Measurements from ENCODE around the gene SLC25A12. TPM values are rescaled to one million over a fixed set of nuclear protein-coding genes. Genes with fewer than 3 reads are reported as not detected.
A peak's percentile ranks its signal among the peaks of the same experiment; 100 is the strongest.

Gene SLC25A12, protein sequence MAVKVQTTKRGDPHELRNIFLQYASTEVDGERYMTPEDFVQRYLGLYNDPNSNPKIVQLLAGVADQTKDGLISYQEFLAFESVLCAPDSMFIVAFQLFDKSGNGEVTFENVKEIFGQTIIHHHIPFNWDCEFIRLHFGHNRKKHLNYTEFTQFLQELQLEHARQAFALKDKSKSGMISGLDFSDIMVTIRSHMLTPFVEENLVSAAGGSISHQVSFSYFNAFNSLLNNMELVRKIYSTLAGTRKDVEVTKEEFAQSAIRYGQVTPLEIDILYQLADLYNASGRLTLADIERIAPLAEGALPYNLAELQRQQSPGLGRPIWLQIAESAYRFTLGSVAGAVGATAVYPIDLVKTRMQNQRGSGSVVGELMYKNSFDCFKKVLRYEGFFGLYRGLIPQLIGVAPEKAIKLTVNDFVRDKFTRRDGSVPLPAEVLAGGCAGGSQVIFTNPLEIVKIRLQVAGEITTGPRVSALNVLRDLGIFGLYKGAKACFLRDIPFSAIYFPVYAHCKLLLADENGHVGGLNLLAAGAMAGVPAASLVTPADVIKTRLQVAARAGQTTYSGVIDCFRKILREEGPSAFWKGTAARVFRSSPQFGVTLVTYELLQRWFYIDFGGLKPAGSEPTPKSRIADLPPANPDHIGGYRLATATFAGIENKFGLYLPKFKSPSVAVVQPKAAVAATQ
- polyA plus RNA-seq (2011; rRNA removed) (26.8 and 27.5 TPM in 2 replicates), polyA plus RNA-seq (2017; fragmentation: RNase III; extraction: RNeasy Plus Mini Kit Qiagen cat#74134 plus additional on column Dnase treatment) (12.5 to 13.8 TPM (median 12.9 TPM) in 3 replicates), polyA minus RNA-seq (2011; rRNA and poly(A)+ RNA removed) (15.9 and 19.6 TPM in 2 replicates)
- 11.6 and 14.0 TPM in 2 replicates for polyA plus RNA-seq (2012; cell fraction: cytosol; rRNA removed)
- polyA plus RNA-seq (2012; cell fraction: nucleus; rRNA removed), result 13.2 and 21.1 TPM in 2 replicates

DNA sequence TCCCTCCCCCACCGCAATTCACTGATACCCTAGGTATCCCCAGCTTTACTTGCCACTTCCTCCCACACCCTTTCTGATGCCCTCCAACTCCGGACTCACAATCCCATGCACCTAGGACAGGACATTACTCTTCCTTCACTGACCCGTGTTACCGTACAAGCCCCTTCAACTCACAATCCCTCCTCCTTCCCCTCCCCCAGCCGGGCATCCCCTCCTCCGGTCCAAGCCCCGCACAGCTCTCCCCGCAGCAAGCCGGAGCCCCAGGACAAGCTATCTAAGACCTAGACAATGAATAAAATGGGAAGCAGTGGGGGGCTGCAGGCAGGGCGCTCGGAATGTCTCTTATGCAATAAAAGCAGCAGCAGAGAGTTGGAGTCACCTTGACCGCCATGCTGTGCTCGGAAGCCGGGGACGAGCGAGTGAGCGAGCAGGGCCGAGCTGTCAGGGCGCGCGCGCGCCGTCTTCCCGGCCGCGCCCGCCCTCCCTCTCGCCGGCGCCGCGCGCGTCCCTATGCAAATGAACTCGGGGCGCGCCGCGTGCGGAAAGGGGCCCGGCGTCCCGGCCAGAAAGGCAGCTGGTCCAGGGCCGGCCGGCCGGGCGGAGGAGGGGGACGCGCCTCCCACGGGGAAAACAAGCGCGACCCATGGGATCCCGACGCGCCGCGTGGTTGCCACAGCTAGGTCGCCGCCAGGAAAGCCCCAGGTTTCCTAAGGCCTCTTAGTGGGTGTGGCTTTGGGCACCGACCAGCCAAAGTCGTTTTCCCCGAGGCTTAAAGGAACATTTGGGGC, at the start of gene SLC25A12:
SLC25A12 (minus strand) TSS at position 421 of the 788 bp plus-strand sequence; CDS start at position 391, 30 bp downstream.
- peak within 1 kb of the TSS; percentile 87 for H3K4me2 ChIP-seq
- DNase-seq (ENCODE audit: low read depth in 1 of 2, low spot score in 1 of 2) (peak; percentile 79 to 83), ATAC-seq (peak; percentile 98 to 99), FAIRE-seq (no peak)
- CTCF ChIA-PET, result interaction anchor here (1.3 to 2.2 kb wide), 3 partner anchors 10 to 212 kb away, joined by 3 to 7 read pairs (median 4); partner anchors contain the start of gene DLX2
- peak within 1 kb of the TSS; percentile 92 to 96 for H3K27ac ChIP-seq
- H3K9me3 ChIP-seq, result no peaks in the 10 kb centered on the region
- POLR2A ChIA-PET, result interaction anchor here (1.2 to 2.0 kb wide), 3 partner anchors 28 to 208 kb away, joined by 9 to 11 read pairs (median 9); partner anchors contain the start of genes DLX1, DLX2 and HAT1
- 3% methylated on average over 17 of the region's 63 CpGs for WGBS (ENCODE audit: missing lambda C conversion rate)
- peak within 1 kb of the TSS; percentile 92 for H3K4me3 ChIP-seq
- peaks cover 13% of the 10 kb centered on the region; the same call in 2 of the 3 replicates for H3K4me1 ChIP-seq
- no peak for TF ChIP-seq MAZ (IDR thresholded peaks at IDR 0.05; ENCODE audit: borderline replicate concordance, low read depth, low read length)
- no peak for TF ChIP-seq ZFP36 (IDR thresholded peaks at IDR 0.05; ENCODE audit: borderline replicate concordance, partially characterized antibody)
- TF ChIP-seq RCOR1 (IDR thresholded peaks at IDR 0.05; ENCODE audit: low read depth, low read length), result no peak
- TF ChIP-seq CEBPB (IDR thresholded peaks at IDR 0.05), result peak in 1 of 2 experiments; percentile 10; a peak in 2 of 4 replicates
- TF ChIP-seq HOXB13 (CRISPR knock-in tag; IDR thresholded peaks at IDR 0.05; ENCODE audit: low read depth), result no peak
- TF ChIP-seq RFX5 (IDR thresholded peaks at IDR 0.05), result no peak
- TF ChIP-seq FOSB (CRISPR knock-in tag; IDR thresholded peaks at IDR 0.05), result no peak
- no peak for TF ChIP-seq HOXA7 (CRISPR knock-in tag; IDR thresholded peaks at IDR 0.05)
- TF ChIP-seq GATA3 (IDR thresholded peaks at IDR 0.05; ENCODE audit: borderline replicate concordance), result no peak; the same call in 1 of the 2 replicates
- peak; percentile 86; the same call in 1 of the 2 replicates for TF ChIP-seq MYC (IDR thresholded peaks at IDR 0.05; ENCODE audit: borderline replicate concordance, low read length)
- TF ChIP-seq CHD2 (IDR thresholded peaks at IDR 0.05; ENCODE audit: low read length, partially characterized antibody), result no peak
- TF ChIP-seq, protein P1, sequence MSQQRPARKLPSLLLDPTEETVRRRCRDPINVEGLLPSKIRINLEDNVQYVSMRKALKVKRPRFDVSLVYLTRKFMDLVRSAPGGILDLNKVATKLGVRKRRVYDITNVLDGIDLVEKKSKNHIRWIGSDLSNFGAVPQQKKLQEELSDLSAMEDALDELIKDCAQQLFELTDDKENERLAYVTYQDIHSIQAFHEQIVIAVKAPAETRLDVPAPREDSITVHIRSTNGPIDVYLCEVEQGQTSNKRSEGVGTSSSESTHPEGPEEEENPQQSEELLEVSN (IDR thresholded peaks at IDR 0.05; ENCODE audit: borderline replicate concordance, low read depth), result 0 out of 2 replicates have a peak, but pooled peaks have one; percentile 42
- TF ChIP-seq CBX2 (IDR thresholded peaks at IDR 0.05; ENCODE audit: borderline replicate concordance, low read depth), result no peak
- TF ChIP-seq POLR2A (IDR thresholded peaks at IDR 0.05; ENCODE audit: low read length), result peak; percentile 68
- peak; percentile 58 for TF ChIP-seq KDM5A (IDR thresholded peaks at IDR 0.05)
- TF ChIP-seq, protein P2, sequence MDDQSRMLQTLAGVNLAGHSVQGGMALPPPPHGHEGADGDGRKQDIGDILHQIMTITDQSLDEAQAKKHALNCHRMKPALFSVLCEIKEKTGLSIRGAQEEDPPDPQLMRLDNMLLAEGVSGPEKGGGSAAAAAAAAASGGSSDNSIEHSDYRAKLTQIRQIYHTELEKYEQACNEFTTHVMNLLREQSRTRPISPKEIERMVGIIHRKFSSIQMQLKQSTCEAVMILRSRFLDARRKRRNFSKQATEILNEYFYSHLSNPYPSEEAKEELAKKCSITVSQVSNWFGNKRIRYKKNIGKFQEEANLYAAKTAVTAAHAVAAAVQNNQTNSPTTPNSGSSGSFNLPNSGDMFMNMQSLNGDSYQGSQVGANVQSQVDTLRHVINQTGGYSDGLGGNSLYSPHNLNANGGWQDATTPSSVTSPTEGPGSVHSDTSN (IDR thresholded peaks at IDR 0.05), result no peak
- TF ChIP-seq JUN (IDR thresholded peaks at IDR 0.05), result peak in 1 of 2 experiments; percentile 71; a peak in 2 of 5 replicates
- TF ChIP-seq, protein P3, sequence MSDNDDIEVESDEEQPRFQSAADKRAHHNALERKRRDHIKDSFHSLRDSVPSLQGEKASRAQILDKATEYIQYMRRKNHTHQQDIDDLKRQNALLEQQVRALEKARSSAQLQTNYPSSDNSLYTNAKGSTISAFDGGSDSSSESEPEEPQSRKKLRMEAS (IDR thresholded peaks at IDR 0.05), result peak; percentile 56
- TF ChIP-seq, protein P4, sequence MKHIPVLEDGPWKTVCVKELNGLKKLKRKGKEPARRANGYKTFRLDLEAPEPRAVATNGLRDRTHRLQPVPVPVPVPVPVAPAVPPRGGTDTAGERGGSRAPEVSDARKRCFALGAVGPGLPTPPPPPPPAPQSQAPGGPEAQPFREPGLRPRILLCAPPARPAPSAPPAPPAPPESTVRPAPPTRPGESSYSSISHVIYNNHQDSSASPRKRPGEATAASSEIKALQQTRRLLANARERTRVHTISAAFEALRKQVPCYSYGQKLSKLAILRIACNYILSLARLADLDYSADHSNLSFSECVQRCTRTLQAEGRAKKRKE (CRISPR knock-in tag; IDR thresholded peaks at IDR 0.05; ENCODE audit: low read depth), result no peak
- peak; percentile 94 for TF ChIP-seq PHF8 (IDR thresholded peaks at IDR 0.05; ENCODE audit: borderline replicate concordance, low read depth)
- TF ChIP-seq RAD21 (conservative IDR thresholded peaks at IDR 0.05 in 1 of 2, IDR thresholded peaks at IDR 0.05 in 1 of 2), result 0 out of 5 replicates have a peak, but pooled peaks of 1 of the 2 experiments have one; percentile 15
